Testis (tissue), 3 donors: ENCODE results near the gene SMIM5. TPM values are rescaled to one million over a fixed set of nuclear protein-coding genes. Genes with fewer than 3 reads are reported as not detected.

Experiments
- DNase-seq: peaks from one replicate; pipeline ENCODE4 v3.0.0-alpha.2; 2019
- H3K27ac ChIP-seq, 2 donors: fragments of 200-600 bp; sonication (generic); one replicate each; pipeline ENCODE4 v1.5.1; 2019
- H3K27me3 ChIP-seq: fragments of 200-600 bp; sonication (generic); one replicate; pipeline ENCODE4 v1.5.1; 2019
- H3K36me3 ChIP-seq: fragments of 200-600 bp; sonication (generic); one replicate; pipeline ENCODE4 v1.5.1; 2017; ENCODE audit warnings: low read depth; ENCODE audit errors: missing control alignments
- H3K4me1 ChIP-seq: fragments of 200-600 bp; sonication (generic); one replicate; pipeline ENCODE4 v1.5.1; 2019
- H3K4me3 ChIP-seq, 2 donors: fragments of 200-600 bp; sonication (generic); one replicate each; pipeline ENCODE4 v1.5.1; 2017 to 2019
- H3K9me3 ChIP-seq: fragments of 200-600 bp; sonication (generic); one replicate; pipeline ENCODE4 v1.5.1; 2017
- POLR2A ChIP-seq: fragments of 450-650 bp; IDR thresholded peaks from one replicate; pipeline ENCODE4 v1.6.1; 2017; ENCODE audit warnings: antibody characterized with exemption, mild to moderate bottlenecking, moderate library complexity
- WGBS, 2 donors: methylation state at CpG; one replicate each; pipeline ENCODE4 v1.1.5; 2018; 5-methylcytosine and 5-hydroxymethylcytosine counted together
- intact Hi-C: fragments of 100-400 bp; cut with DNase I; formaldehyde crosslinking; loops from one replicate; pipeline ENCODE4 v1.15.1; 2023; ENCODE audit warnings: low total_unique reads
- polyA plus RNA-seq: library from polyadenylated mRNA; stranded (reverse); fragments of 350-450 nt; fragmentation: Illumina TruSeq; extraction: RNeasy Lipid Tissue Mini Kit (QIAGEN cat#74804); gene quantifications from one replicate; pipeline ENCODE4 v1.2.3, GENCODE V29; 2014; ENCODE audit warnings: low read depth, low replicate concordance; ENCODE audit not compliant: insufficient read depth
- total RNA-seq, 2 donors: library from RNA; depleted of rRNA; stranded (reverse); fragments of >200 nt; gene quantifications; one replicate each; pipeline ENCODE4 v1.2.3, GENCODE V29; 2016
- TF ChIP-seq, protein P1 (sequence below), 3 experiments: fragments of 450-650 bp in 2 of 3; fragments of 200-600 bp in 1 of 3; sonication (generic) in 1 of 3; IDR thresholded peaks; one replicate each; pipeline ENCODE4 v1.5.1; 2016 to 2019; ENCODE audit warnings: antibody characterized with exemption in 3 of 3, mild to moderate bottlenecking in 2 of 3, moderate library complexity in 1 of 3

The SMIM5 gene
- total and polyA plus RNA-seq, 3 donors from 2014 or later, result 1.9 to 2.0 (median 2.0) TPM

- no peak for DNase-seq
- intact Hi-C loops, result no loop called here
- Histone ChIP-seq H3K27ac (no peak overlapping the region), H3K9me3 (no peaks in the 10 kb centered on the region), H3K4me3 (no peak overlapping the region), H3K36me3 (no peaks in the 10 kb centered on the region), H3K4me1 (peaks cover 12% of the 10 kb centered on the region), H3K27me3 (no peaks in the 10 kb centered on the region)
- WGBS, 2 donors, result 93 to 95% methylated on average over 11 to 13 of the region's 13 CpGs
- no peak for TF ChIP-seq POLR2A
- TF ChIP-seq, protein P1, sequence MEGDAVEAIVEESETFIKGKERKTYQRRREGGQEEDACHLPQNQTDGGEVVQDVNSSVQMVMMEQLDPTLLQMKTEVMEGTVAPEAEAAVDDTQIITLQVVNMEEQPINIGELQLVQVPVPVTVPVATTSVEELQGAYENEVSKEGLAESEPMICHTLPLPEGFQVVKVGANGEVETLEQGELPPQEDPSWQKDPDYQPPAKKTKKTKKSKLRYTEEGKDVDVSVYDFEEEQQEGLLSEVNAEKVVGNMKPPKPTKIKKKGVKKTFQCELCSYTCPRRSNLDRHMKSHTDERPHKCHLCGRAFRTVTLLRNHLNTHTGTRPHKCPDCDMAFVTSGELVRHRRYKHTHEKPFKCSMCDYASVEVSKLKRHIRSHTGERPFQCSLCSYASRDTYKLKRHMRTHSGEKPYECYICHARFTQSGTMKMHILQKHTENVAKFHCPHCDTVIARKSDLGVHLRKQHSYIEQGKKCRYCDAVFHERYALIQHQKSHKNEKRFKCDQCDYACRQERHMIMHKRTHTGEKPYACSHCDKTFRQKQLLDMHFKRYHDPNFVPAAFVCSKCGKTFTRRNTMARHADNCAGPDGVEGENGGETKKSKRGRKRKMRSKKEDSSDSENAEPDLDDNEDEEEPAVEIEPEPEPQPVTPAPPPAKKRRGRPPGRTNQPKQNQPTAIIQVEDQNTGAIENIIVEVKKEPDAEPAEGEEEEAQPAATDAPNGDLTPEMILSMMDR (IDR thresholded peaks at IDR 0.05), result no peak
Measured at GRCh38 chr17:75640556-75641119, 7.4 kb downstream of the SMIM5 start.

DNA sequence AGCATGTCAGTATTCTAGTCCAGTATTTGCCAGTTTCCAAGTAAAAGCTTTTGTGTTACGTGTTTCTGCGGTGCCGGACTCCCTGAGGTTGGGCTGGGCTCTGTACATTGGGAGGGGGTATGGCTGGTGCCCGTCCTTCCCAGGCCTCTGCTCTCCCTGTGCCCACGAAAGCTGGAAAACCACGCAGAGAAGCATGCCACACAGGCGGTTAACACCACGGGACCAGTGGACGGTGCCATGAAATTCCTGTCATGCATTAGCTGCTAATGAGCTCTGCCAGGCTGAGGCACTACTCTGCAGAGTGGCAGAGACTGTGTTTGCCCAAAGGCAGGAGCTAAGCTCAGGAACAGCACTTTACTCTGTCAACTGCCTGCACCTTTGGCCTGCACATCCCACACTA, 8.1 kb downstream of the SMIM5 start:
- no peak for DNase-seq
- H3K36me3 ChIP-seq, result no peaks in the 10 kb centered on the region
- TF ChIP-seq, protein P1 (IDR thresholded peaks at IDR 0.05), result no peak
- no peak for TF ChIP-seq POLR2A
- intact Hi-C loops, result no loop called here
- H3K27me3 ChIP-seq, result no peaks in the 10 kb centered on the region
- no peak overlapping the region for H3K27ac ChIP-seq
- peaks cover 8% of the 10 kb centered on the region for H3K4me1 ChIP-seq
- H3K9me3 ChIP-seq, result no peaks in the 10 kb centered on the region
- WGBS, 2 donors, result 93 to 100% methylated on average over 2 to 9 of the region's 9 CpGs
- H3K4me3 ChIP-seq, result no peak overlapping the region

GRCh38 chr17:75642182-75642783, 9.0 kb downstream of the SMIM5 start:
- H3K27ac ChIP-seq, result no peak overlapping the region
- TF ChIP-seq, protein P1 (IDR thresholded peaks at IDR 0.05), result no peak
- no peak for TF ChIP-seq POLR2A
- intact Hi-C loops, result no loop called here

GRCh38 chr17:75642784-75643642, 9.8 kb downstream of the SMIM5 start:
- H3K4me1 ChIP-seq, result no peaks in the 10 kb centered on the region
- H3K36me3 ChIP-seq, result no peaks in the 10 kb centered on the region
- no peak overlapping the region for H3K27ac ChIP-seq
- intact Hi-C loops, result no loop called here
- H3K4me3 ChIP-seq, result no peak overlapping the region
- WGBS, 2 donors, result 90 to 95% methylated on average over 12 to 17 of the region's 17 CpGs
- no peaks in the 10 kb centered on the region for H3K27me3 ChIP-seq
- H3K9me3 ChIP-seq, result no peaks in the 10 kb centered on the region
- no peak for DNase-seq
- TF ChIP-seq, protein P1 (IDR thresholded peaks at IDR 0.05), result no peak
- no peak for TF ChIP-seq POLR2A

More at GRCh38 chr17:75642182-75642783, 9.0 kb downstream of the SMIM5 start:
- Histone ChIP-seq H3K9me3 (no peaks in the 10 kb centered on the region), H3K4me3 (no peak overlapping the region), H3K36me3 (no peaks in the 10 kb centered on the region), H3K27me3 (no peaks in the 10 kb centered on the region), H3K4me1 (no peaks in the 10 kb centered on the region)
- DNase-seq, result no peak
- 86 to 92% methylated on average over 5 to 7 of the region's 7 CpGs for WGBS, 2 donors
